NCI-H2029 (cell line): Measurements from ENCODE around the gene MVD.
A peak's percentile ranks its signal among the peaks of the same experiment; 100 is the strongest.
"Not testable (repeated sequence)": the region's sequence is repeated elsewhere in the genome, so short reads cannot be mapped to it uniquely, and the experiment has no call there.

Experiments
- DNase-seq: peaks from one replicate; lab custom pipeline; 2025; lab: John Stamatoyannopoulos, UW

The MVD gene

GRCh38 chr16:88681709-88682451 is 19.0 kb upstream of the MVD start:
- DNase-seq: no peak

GRCh38 chr16:88681084-88681680 is 18.3 kb upstream of the MVD start:
- no peak for DNase-seq

- DNase-seq: no peak
Measured at GRCh38 chr16:88680554-88681083, 17.7 kb upstream of the MVD start.

GRCh38 chr16:88678224-88678979 is 15.5 kb upstream of the MVD start:
- no peak for DNase-seq

GRCh38 chr16:88677721-88678120 is 14.8 kb upstream of the MVD start:
- DNase-seq: no peak

- no peak for DNase-seq
Measured at GRCh38 chr16:88676502-88677242, 13.8 kb upstream of the MVD start.

GRCh38 chr16:88673716-88674379 is 11.0 kb upstream of the MVD start:
- no peak for DNase-seq

GRCh38 chr16:88672776-88673175 is 9.9 kb upstream of the MVD start:
- DNase-seq: no peak

- DNase-seq: no peak
Measured at GRCh38 chr16:88671806-88672205, 8.9 kb upstream of the MVD start.

GRCh38 chr16:88669980-88670379 is 7.1 kb upstream of the MVD start:
- no peak for DNase-seq

- DNase-seq: not testable (repeated sequence)
Measured at GRCh38 chr16:88669493-88669892, 6.6 kb upstream of the MVD start.

- no peak for DNase-seq
Measured at GRCh38 chr16:88667461-88667860, 4.6 kb upstream of the MVD start.

GRCh38 chr16:88665570-88665969 is 2.7 kb upstream of the MVD start:
- DNase-seq: no peak

- DNase-seq: peak; percentile 34
Measured at GRCh38 chr16:88665148-88665547, 2.3 kb upstream of the MVD start.

GRCh38 chr16:88662222-88662842 is 559 bp downstream of the MVD start:
- no peak for DNase-seq

GRCh38 chr16:88661468-88661867 is 1.4 kb downstream of the MVD start:
- no peak for DNase-seq

GRCh38 chr16:88659160-88659559 is 3.7 kb downstream of the MVD start:
- no peak for DNase-seq

- DNase-seq: no peak
Measured at GRCh38 chr16:88658714-88659113, 4.2 kb downstream of the MVD start.

- no peak for DNase-seq
Measured at GRCh38 chr16:88657371-88657770, 5.5 kb downstream of the MVD start.

GRCh38 chr16:88656291-88656980 is 6.5 kb downstream of the MVD start:
- DNase-seq: no peak
